Measurements from ENCODE around the gene CCNQ.

DNA sequence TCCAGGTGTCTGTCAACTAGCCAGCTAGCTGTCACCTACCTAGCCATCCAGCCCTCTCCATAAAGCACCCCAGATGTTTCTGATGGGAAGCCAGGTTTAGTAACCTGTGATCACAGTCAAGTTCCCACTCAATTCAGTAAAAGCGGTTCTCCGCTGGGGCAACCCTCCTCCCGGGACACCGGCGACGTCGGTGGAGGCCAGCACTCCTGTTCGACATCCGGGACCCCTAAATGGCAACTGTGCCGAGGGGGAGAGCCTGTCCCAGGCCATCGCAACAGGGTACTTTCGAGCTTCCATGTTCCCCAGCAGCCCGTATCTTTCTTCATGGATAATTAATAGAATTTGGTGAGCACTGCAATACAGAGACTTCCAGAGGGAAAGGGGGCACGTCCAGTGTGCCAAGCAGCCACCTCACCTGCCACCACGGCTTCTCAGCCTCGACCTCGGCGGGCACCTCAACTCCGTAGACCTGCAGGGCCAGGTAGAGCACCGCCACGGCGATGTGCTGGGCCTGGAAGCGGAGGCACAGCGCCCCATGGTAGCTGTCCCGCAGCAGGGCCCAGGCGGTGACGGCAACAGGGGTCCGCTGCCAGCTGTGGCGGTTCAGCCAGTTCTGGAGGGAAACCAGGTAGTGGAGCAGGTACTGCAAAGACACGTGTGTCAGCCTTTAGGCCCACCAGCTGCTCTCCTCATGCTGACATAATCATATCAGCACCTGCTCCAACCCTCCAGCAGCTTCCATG, 6.7 kb downstream of the CCNQ start:
- TF ChIP-seq, protein P1, sequence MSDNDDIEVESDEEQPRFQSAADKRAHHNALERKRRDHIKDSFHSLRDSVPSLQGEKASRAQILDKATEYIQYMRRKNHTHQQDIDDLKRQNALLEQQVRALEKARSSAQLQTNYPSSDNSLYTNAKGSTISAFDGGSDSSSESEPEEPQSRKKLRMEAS (IDR thresholded peaks at IDR 0.05): no peak
- TF ChIP-seq ATF3 (IDR thresholded peaks at IDR 0.05) (no peak), CTCF (IDR thresholded peaks at IDR 0.05 in 2 of 3, conservative IDR thresholded peaks at IDR 0.05 in 1 of 3; ENCODE audit: borderline replicate concordance in 1 of 3, insufficient read depth in 1 of 3, low read depth in 2 of 3, low read length in 2 of 3) (no peak), POLR2AphosphoS5 (IDR thresholded peaks at IDR 0.05; ENCODE audit: low read depth, low read length) (no peak), POLR2A (IDR thresholded peaks at IDR 0.05; ENCODE audit: borderline replicate concordance, extremely low read depth, insufficient read depth, insufficient read length) (no peak), EZH2phosphoT487 (IDR thresholded peaks at IDR 0.05; ENCODE audit: borderline replicate concordance) (no peak), TCF7L2 (IDR thresholded peaks at IDR 0.05; ENCODE audit: borderline replicate concordance, extremely low read depth, insufficient read depth, insufficient read length) (no peak), EZH2 (IDR thresholded peaks at IDR 0.05) (no peak), SP1 (IDR thresholded peaks at IDR 0.05; ENCODE audit: low read depth) (no peak), ZFX (IDR thresholded peaks at IDR 0.05) (no peak), ZNF274 (IDR thresholded peaks at IDR 0.05; ENCODE audit: low read depth, low read length) (no peak), SIN3A (IDR thresholded peaks at IDR 0.05; ENCODE audit: low read depth) (no peak), YY1 (IDR thresholded peaks at IDR 0.05; ENCODE audit: extremely low read depth, insufficient replicate concordance, low read depth, low read length) (no peak), ELF1 (IDR thresholded peaks at IDR 0.05; ENCODE audit: borderline replicate concordance, low read depth) (no peak)
